ENCODE measurements around the gene UNC13D. TPM values are rescaled to one million over a fixed set of nuclear protein-coding genes. Genes with fewer than 3 reads are reported as not detected.

UNC13D gene
- total and polyA plus RNA-seq, 9 of the 15 experiments (the other 6 are each of a cell fraction or from before 2014, with no cell fraction given): 0.86 to 244 (median 69.2) TPM

DNA sequence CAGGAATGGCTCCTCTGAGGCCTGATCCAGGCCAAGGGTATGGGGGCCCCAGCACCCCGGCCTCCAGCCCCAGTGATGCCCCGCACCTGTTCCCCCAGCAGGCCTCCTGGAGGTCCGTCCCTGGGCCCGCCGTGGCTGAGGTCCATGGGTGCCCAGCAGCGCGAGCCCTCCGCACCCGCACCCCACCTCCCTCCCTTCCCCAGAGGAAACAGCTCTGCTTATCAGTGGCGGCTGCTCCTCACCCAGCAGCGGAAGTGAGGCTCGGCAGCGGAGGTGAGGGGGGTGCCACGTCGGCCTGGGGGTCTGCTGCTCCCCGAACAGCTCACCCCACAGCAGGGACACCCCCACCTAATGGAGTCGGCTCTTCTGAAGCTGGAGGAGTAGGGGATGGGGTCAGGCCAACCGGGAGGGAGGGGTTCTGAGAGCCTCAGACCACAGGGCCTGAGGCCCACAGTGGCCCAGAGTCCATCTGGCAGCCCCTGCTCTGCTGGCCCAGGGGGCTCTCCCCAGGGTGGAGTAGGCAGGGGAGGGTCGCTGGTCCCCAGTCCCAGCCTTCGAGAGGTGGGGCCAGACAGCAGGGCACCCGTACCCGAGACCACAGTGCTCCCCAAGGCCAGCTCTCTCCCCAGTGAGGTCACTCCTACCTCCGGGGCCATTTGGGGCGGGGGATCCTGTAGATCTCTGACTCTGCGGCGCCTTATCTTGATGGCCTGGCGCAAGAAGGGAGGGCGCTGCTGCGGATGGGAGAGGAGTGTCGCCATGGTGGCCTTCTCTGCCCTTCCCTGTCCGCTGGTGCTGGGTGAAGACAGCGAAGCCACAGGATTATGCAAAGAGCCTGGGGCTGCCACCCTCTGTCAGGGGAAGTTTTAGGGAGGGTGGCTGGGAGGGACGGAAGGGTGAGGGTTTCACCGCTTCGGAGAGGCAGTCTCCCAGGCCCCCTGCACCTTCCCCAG lies at the start of gene UNC13D (continued):
- no peak for TF ChIP-seq CTCFL (IDR thresholded peaks at IDR 0.05; ENCODE audit: borderline replicate concordance, insufficient read depth, low read depth, low read length, poor library complexity, severe bottlenecking)
- TF ChIP-seq NRF1 (conservative IDR thresholded peaks at IDR 0.05 in 1 of 2, IDR thresholded peaks at IDR 0.05 in 1 of 2): peak; percentile 80 to 83
- TF ChIP-seq HNRNPL (IDR thresholded peaks at IDR 0.05; ENCODE audit: low read depth, low read length): no peak
- no peak for TF ChIP-seq ZNF212 (CRISPR knock-in tag; IDR thresholded peaks at IDR 0.05)
- TF ChIP-seq WHSC1 (IDR thresholded peaks at IDR 0.05; ENCODE audit: low read length): no peak
- no peak for TF ChIP-seq ZNF232 (CRISPR knock-in tag; IDR thresholded peaks at IDR 0.05)
- TF ChIP-seq, protein P1, sequence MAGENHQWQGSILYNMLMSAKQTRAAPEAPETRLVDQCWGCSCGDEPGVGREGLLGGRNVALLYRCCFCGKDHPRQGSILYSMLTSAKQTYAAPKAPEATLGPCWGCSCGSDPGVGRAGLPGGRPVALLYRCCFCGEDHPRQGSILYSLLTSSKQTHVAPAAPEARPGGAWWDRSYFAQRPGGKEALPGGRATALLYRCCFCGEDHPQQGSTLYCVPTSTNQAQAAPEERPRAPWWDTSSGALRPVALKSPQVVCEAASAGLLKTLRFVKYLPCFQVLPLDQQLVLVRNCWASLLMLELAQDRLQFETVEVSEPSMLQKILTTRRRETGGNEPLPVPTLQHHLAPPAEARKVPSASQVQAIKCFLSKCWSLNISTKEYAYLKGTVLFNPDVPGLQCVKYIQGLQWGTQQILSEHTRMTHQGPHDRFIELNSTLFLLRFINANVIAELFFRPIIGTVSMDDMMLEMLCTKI (IDR thresholded peaks at IDR 0.05; ENCODE audit: partially characterized antibody): no peak
- TF ChIP-seq RBM17 (IDR thresholded peaks at IDR 0.05; ENCODE audit: borderline replicate concordance, low read depth, low read length): no peak
- no peak for TF ChIP-seq ZNF174 (CRISPR knock-in tag; IDR thresholded peaks at IDR 0.05)
- no peak for TF ChIP-seq STAT5B (CRISPR knock-in tag; IDR thresholded peaks at IDR 0.05)
- no peak for TF ChIP-seq IFI16 (CRISPR knock-in tag; IDR thresholded peaks at IDR 0.05)
- no peak for TF ChIP-seq CHD4 (IDR thresholded peaks at IDR 0.05; ENCODE audit: insufficient read depth, insufficient replicate concordance, low read depth, low read length, poor library complexity, severe bottlenecking)
- peak; percentile 88 for TF ChIP-seq GATAD2A (IDR thresholded peaks at IDR 0.05)
- TF ChIP-seq ARID1B (IDR thresholded peaks at IDR 0.05): peak; percentile 72
- no peak for TF ChIP-seq BDP1 (IDR thresholded peaks at IDR 0.05; ENCODE audit: insufficient read depth, insufficient read length)
- no peak for TF ChIP-seq SNIP1 (IDR thresholded peaks at IDR 0.05; ENCODE audit: low read depth)
- no peak for TF ChIP-seq ZKSCAN8 (CRISPR knock-in tag; IDR thresholded peaks at IDR 0.05)
- no peak; a peak in 1 of 4 replicates for TF ChIP-seq NONO (IDR thresholded peaks at IDR 0.05; ENCODE audit: low read depth in 2 of 2, low read length in 1 of 2)
- TF ChIP-seq, protein P2, sequence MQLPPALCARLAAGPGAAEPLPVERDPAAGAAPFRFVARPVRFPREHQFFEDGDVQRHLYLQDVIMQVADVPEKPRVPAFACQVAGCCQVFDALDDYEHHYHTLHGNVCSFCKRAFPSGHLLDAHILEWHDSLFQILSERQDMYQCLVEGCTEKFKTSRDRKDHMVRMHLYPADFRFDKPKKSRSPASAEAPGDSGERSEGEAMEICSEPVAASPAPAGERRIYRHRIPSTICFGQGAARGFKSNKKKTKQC (CRISPR knock-in tag; IDR thresholded peaks at IDR 0.05): peak; percentile 62; the same call in 1 of the 2 replicates
- no peak for TF ChIP-seq SNRNP70 (optimal IDR thresholded peaks at IDR 0.05; ENCODE audit: low read depth, low read length)
- no peak for TF ChIP-seq NCOA4 (IDR thresholded peaks at IDR 0.05; ENCODE audit: partially characterized antibody)
- TF ChIP-seq TEAD1 (CRISPR knock-in tag; IDR thresholded peaks at IDR 0.05): peak; percentile 37 to 38; a peak in 1 of 4 replicates
- peak; percentile 82 for TF ChIP-seq POLR2H (tag; IDR thresholded peaks at IDR 0.05; ENCODE audit: low read depth)
